HK-2 (cell line): ENCODE measurements around the gene TPSB2.

Source experiments
- DNase-seq: peaks from one replicate; pipeline ENCODE4 v3.0.0-alpha.2; 2018; ENCODE audit not compliant: unreplicated experiment

Gene TPSB2

DNA sequence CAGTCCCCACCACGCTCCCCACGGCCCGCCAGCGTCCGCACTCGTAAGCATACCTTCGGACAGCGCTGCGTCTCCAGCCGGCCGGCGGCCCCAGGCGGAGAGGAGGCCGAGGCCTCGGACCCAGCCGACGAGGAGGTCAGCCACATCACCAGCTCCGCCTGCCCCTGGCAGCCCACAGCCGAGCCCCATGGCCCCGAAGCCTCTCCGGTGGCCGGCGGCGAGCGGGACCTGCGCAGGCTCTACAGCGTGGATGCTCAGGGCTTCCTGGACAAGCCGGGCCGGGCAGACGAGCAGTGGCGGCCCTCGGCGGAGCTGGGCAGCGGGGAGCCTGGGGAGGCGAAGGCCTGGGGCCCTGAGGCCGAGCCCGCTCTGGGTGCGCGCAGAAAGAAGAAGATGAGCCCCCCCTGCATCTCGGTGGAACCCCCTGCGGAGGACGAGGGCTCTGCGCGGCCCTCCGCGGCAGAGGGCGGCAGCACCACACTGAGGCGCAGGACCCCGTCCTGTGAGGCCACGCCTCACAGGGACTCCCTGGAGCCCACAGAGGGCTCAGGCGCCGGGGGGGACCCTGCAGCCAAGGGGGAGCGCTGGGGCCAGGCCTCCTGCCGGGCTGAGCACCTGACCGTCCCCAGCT lies 9.8 kb downstream of the TPSB2 start:
- no peak for DNase-seq

DNA sequence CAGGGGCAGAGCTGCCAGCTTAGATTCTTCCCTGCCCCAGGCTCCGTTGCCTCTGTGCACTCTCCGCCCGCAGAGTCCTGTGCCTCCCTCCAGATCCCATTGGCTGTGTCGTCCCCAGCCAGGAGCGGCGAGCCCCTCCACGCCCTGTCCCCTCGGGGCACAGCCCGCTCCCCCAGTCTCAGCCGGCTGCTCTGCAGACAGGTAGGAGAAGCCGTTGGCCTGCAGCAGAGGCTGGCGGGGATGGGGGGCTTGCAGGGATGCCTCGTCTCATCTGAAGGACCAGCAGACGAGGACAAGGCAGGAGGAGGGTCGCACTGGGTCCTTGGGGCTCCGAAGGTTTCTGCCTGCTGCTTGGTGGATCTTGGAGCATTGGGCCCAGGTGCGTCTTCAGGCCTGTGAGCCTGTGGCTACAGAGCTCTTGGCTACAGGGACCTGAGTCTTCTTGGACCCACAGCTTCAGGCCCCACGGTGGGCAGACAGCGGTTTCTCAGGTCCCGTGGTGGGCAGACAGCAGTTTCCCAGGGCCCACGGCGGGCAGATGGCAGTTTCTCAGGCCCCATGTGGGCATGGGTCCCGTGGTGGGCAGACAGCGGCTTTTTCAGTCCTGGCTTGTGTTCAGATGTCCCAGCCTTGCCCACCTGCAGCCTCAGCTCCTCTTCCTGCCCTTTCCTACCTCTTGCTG lies 10.9 kb downstream of the TPSB2 start:
- DNase-seq: no peak

DNA sequence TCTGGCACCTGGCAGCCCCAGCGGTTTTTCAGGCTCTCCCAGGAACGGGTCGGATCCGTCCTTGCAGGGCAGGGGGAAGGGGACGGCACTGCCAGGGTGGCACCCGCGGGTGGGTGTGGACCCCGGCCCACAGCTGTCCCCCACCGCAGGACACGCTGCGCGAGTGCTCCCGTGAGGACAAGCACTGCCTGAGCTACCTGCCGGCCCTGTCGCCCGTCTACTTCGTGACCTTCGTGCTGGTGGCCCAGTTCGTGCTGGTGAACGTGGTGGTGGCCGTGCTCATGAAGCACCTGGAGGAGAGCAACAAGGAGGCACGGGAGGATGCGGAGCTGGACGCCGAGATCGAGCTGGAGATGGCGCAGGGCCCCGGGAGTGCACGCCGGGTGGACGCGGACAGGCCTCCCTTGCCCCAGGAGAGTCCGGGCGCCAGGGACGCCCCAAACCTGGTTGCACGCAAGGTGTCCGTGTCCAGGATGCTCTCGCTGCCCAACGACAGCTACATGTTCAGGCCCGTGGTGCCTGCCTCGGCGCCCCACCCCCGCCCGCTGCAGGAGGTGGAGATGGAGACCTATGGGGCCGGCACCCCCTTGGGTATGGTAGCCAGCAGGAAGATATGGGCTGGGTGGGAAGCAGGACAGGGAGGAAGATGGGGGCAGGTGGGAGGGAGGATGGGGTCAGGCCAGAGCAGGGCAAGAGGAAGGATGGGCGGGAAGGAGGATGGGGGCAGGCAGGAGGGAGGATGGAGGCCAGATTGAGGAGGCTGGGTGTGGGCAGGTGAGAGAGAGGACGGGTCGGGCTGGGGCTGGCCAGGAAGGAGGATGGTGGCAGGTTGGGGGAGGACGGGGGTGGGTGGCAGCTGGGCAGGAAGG lies 11.7 kb downstream of the TPSB2 start:
- no peak for DNase-seq

DNA sequence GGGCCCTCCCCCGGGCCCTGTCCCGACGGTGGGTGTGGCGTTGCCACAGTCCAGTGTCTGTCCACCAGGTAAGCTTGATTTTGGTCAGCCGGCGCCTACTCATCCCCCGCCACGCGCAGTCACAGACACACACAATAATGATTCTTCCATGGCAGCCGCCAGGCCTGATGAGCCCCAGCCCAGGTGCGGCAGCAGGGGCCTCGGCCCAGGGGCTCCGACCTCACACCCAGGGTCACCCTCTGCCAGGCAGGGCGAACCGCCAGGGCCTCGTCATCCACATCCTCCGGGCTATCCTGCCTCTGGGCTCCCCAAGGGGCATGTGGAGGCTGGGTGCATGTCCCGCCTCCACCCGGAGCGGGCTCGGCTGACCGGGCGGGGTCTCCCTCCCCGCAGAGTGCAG lies 12.5 kb downstream of the TPSB2 start:
- no peak for DNase-seq

DNA sequence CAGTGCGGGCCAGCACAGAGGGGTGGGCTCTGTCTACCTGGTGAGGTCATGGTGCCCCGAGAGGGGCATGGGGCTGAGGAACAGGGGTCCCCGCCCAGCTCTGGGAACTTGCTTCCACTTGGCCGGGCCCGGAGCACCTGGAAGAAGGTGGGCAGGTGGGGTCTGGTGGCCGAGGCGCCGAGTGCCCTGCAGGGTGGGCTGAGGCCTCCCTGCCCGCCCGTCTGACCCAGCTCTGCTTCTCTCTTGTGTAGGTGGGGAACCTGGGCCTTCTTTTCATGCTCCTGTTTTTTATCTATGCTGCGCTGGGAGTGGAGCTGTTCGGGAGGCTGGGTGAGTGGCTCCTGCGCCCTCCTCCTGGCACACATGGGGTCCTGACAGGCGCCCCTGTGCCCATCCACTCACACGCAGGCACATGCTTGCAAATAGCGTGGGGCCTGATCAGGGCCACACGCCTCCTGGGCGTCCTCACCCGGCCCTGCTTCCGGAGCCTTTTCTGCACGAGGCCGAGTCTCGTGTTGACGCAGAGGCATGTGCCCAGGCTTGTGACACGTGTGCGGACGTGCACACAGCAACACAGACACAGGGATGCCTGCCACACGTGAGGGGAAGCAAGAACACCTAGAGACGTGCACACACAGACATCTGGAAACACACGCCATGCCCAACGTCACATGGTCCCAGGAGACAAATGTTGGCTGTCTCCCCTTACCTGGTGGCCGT lies 13.1 kb downstream of the TPSB2 start:
- no peak for DNase-seq

DNA sequence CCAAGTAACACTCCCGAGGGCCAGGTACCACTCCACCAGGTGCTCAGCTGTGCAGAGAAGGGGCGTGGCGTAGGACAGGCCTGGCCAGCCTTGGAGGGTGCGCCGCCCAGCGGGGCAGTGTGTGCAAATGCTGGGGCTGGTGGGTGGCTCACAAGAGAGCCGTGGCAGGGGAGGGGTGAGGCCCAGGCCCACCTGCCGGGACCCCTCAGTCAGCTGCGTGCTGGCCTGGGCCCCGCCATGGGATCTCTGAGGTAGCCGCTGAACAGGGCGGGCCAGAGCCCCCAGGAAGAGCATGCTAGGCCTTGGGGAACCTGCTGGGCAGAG lies 13.7 kb downstream of the TPSB2 start:
- no peak for DNase-seq

DNA sequence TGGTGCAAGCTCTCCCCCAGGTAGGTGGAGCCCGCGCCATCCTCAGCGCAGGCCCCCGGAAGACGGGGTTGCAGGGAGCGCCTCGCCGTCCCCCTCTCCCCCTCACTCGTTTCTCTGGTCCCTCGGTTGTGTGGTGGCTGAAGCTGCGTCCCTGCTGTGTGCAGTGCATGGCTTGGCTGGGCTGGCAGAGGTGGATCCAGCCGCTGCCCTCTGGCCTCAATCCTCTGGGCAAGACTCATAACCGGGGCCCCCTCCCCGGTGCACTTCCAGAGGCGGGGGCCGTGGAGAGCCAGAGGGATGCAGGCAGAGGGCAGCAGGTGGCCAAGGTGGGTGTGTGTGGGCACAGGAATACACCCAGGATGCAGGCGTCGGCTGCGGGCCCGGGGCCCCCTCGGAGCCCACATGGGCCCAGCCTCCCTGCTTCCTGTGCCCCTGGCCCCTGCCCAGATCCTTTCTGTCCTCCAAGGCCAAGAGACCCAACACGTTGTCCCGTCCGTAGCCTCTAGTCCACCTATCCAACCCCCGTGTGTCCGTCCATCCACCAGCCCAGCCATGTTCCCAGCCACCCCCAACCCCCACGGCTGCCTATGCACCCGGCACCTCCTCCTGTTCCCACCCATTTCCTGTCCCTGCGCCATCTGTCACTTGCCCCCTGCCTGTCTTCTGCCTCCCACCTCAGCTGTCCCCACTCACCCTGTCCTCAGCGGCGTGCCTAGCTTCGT lies 14.2 kb downstream of the TPSB2 start:
- DNase-seq: no peak

DNA sequence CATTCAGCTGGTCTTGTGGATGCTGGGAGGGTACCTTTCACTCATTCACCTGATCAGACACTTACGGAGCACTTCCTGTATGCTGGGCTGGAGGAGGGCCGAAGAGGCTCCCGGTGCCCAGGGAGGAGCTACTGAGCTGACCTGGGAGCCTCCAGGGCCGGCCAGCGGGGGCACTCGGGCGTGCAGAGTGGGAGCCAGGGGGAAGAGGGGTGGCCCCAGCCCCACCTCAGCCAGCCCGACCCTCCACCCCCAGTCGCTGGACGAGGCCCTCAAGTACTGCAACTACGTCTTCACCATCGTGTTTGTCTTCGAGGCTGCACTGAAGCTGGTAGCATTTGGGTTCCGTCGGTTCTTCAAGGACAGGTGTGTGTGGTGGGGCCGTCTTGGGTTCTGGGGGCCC lies 15.3 kb downstream of the TPSB2 start:
- DNase-seq: no peak

DNA sequence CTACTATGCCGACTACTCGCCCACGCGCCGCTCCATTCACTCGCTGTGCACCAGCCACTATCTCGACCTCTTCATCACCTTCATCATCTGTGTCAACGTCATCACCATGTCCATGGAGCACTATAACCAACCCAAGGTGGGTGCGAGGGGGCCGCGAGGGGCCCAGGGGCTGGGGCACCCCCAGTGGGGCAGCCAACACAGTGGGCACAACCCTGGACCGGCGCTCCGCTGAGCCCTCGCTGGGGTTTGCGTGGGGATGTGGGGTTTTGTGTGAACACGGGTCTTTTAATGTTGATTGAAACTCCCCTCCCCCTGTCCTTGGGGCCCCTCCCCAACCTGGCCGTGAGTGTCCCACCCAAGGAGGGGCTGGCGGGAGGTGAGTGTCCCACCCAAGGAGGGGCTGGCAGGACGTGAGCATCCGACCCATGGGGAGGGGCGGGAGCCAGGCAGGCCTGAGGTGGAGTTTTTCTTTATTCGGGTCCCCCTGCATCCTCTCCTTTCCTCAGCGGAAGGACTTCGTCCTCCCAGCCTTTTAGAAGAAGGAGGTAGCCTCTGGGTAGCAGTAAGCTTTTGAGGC lies 16.1 kb downstream of the TPSB2 start:
- DNase-seq: no peak

DNA sequence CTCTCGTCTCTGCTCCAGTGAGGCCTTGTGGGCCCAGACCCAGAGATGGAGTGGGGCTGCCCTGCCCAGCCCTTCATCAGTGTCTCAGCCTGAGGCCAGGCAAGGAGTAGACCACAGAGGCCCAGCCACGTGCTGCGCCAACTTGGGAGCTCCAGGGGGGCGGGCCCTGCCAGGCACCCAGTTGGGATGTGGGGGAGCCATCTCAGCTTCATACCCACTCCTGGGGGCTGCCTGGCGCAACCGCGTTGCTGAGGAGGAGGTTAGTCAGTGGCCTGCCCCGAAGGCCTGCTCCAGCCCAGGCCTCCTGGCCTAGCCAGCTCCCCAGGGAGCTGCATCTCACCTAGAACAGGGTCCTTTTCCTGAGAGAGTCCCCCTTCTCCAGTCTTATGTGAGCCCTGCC lies 16.8 kb downstream of the TPSB2 start:
- no peak for DNase-seq

DNA sequence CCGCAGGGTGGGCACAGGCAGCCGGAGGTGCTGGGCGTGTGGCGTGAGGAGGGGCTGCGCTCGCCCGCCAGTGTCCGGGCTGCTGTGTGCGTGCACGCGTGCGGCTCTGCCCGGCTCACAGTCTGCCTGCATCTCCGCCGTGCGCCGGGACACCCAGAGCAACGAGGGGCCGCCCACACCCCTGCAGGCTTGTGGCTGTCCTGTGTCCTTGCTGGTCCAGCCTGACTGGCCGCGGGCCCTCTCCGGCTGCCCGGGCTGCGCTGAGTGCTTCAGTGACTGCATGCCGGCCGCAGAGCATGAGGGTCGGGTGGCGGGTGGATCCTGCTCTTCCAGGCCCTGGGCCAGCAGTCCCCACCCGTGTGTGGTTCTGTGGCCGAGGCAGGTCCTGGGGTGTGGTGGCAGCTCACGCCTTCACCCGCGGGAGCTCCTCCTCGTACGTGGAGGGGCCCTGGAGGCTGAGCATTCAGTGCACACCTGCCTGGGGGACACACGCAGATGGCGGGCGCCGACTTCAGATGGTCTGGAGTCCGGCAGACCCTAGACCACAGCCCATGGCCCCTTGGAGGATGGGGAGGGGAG lies 17.3 kb downstream of the TPSB2 start:
- no peak for DNase-seq

DNA sequence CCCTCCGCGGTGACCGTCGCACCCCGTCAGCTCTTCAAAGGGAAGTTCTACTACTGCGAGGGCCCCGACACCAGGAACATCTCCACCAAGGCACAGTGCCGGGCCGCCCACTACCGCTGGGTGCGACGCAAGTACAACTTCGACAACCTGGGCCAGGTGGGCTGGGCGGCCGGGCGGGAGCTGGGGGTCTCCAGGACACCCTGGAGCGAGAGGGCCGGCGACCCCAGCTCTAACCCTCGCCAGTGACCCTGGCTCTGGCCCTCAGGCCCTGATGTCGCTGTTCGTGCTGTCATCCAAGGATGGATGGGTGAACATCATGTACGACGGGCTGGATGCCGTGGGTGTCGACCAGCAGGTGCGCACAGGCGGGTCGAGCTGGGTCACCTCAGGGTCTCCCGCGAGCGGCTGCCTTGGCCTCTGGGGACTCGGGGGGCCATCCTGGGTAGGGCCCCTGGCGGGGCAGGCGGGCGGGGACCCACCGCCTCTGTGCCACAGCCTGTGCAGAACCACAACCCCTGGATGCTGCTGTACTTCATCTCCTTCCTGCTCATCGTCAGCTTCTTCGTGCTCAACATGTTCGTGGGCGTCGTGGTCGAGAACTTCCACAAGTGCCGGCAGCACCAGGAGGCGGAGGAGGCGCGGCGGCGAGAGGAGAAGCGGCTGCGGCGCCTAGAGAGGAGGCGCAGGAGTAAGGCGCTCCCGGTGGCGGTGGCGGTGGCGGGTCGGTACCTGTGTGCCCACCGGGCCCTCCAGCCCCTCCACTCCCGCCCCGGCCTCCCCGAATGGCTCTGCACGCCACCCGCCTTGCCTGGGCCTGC lies 18.3 kb downstream of the TPSB2 start:
- DNase-seq: no peak

DNA sequence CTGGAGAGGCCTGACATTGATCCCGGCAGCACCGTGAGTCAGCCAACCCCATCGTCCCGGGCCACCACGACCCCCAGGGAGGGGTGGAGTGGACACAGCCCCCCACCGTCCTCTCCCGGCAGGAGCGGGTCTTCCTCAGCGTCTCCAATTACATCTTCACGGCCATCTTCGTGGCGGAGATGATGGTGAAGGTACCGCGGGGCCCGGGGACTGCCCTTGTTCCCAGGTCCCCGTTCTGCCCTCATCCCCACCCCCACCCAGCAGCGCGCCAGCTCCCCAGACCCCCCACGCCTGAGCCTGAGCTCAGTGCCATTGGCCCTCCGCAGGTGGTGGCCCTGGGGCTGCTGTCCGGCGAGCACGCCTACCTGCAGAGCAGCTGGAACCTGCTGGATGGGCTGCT lies 19.5 kb downstream of the TPSB2 start:
- DNase-seq: no peak

DNA sequence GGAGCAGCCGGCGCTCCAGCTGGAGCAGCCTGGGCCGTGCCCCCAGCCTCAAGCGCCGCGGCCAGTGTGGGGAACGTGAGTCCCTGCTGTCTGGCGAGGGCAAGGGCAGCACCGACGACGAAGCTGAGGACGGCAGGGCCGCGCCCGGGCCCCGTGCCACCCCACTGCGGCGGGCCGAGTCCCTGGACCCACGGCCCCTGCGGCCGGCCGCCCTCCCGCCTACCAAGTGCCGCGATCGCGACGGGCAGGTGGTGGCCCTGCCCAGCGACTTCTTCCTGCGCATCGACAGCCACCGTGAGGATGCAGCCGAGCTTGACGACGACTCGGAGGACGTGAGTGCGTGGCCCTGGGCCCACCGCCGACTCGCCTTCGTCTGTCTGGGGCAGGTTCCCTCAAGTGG lies 20.9 kb downstream of the TPSB2 start:
- no peak for DNase-seq

DNA sequence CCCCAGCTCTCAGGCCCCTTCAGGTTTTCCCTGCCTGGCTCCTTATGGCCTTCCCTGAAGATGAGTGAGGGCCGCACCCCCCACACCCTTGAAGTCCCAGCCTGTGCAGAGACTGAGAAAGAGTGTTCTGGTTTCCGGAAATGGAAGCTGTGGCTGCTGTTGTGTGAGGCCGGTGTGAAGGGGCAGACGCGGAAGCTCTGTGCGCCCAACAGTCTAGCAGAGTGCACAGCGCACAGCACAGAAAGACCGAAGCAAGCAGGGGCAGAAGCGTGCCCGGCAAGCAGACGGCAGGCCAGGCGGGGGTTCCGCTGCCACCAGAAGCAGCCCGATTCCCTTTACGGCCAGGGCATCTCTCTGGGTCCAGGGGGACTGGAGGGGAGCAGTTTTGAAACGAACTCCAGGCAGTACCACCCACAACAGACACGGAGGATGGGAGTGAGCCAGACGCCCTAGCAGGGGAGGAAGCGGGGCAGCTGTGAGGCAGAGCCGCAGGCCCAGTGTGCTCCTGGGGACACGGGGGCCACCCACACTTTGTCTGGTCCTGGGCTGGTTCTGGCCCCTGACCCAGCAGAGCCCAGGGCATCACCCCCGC lies 21.6 kb downstream of the TPSB2 start:
- DNase-seq: no peak

DNA sequence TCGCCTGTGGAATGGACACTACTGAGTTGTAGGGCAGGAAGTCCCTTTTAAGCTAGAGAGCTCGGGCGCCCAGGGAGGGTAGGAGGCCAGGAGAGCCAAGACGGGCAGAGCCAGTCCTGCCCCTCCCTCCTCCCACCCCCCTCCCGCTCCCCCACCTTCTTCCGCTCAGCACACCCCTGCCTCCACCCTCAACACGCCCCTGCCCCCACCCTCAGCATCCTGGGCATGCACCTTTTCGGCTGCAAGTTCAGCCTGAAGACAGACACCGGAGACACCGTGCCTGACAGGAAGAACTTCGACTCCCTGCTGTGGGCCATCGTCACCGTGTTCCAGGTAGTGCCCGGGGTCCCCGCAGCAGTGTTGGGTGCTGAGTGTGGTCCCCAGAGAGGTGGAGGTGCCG lies 23.2 kb downstream of the TPSB2 start:
- no peak for DNase-seq

DNA sequence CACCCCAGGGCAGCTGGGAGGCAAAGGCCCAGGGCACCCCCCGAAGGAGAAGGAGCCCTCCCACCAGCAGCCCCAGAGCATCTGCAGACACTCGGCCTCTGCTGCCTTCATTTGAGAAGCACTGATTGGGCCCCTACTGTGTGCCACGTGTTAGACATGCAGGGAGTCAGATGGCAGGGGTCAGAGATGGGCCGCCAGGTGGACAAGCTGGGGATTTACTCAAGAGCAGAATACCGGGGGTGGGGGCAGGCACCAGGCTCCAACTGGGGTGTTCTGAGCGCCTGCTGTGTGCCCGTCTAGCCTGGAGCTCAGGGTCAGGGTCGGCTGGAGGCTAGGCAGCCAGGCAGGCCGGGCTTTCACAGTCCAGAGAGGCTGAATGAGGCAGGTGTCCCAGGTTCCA lies 23.7 kb downstream of the TPSB2 start:
- DNase-seq: no peak

DNA sequence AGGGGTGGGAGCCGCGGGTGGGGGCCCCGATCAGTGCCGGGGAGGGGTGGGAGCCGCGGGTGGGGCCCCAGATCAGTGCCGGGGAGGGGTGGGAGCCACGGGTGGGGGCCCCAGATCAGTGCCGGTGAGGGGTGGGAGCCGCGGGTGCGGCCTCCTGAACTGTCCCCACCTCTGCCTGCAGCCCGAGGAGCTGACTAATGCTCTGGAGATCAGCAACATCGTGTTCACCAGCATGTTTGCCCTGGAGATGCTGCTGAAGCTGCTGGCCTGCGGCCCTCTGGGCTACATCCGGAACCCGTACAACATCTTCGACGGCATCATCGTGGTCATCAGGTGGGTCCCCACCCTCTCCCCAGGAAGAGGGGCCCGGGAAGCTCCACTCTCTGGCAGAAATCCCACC lies 25.1 kb downstream of the TPSB2 start:
- no peak for DNase-seq

DNA sequence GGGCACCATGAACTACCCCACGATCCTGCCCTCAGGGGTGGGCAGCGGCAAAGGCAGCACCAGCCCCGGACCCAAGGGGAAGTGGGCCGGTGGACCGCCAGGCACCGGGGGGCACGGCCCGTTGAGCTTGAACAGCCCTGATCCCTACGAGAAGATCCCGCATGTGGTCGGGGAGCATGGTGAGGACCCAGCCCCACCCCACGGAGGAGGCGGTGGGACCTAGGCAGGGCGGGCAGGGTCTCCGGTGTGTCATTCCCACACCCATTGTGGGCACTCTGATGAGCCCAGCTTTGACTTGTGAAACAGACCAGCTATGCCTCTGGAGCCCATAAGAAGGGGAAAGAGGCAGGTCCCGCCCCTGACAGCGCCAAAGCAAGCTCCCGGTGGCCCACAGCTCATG lies 27.7 kb downstream of the TPSB2 start:
- no peak for DNase-seq

DNA sequence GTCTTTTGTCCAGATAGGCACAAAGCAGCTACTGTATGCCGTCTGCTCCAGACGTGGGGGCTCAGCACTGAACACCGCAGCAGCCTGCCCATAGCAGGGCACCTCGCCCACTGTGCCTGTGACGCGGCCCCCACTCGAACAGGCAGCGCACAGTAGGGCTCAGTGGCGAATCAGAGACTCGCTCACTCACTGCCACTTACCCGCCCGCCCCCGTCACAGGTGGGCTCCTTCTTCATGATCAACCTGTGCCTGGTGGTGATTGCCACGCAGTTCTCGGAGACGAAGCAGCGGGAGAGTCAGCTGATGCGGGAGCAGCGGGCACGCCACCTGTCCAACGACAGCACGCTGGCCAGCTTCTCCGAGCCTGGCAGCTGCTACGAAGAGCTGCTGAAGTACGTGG lies 28.5 kb downstream of the TPSB2 start:
- no peak for DNase-seq
